Measurements from ENCODE around the gene CHAF1B. TPM values are rescaled to one million over a fixed set of nuclear protein-coding genes. Genes with fewer than 3 reads are reported as not detected.

The CHAF1B gene
- total RNA-seq, 4 donors from 2014 or later: 0.98 to 1.5 (median 1.1) TPM

- no peak for TF ChIP-seq CTCF (IDR thresholded peaks at IDR 0.05; ENCODE audit: low read depth)
These were observed 38.7 kb downstream of the CHAF1B start for GRCh38 chr21:36423771-36424433.

DNA sequence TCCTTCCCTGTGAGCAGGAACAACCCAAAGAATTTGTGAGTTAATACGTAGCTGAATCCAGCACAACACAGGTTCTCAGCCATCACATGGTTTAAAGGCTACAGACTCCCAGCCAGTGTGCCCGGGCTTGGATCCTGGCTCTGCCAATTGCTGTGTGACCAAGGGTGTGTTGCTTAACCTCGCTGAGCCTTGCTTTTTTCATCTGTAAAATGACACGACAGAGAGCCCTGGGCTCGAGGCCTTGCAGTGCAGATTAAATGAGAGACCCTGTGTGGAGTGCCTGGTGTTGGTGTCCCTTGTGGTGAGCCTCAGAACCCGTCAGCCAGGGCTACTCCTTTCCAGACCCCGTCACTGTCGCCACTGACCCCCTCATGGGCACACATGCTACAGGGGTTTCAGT, 39.4 kb downstream of the CHAF1B start:
- no peak for TF ChIP-seq CTCF (IDR thresholded peaks at IDR 0.05; ENCODE audit: low read depth)

- TF ChIP-seq CTCF (IDR thresholded peaks at IDR 0.05; ENCODE audit: low read depth): no peak
These were observed 40.1 kb downstream of the CHAF1B start for GRCh38 chr21:36425286-36425685.

DNA sequence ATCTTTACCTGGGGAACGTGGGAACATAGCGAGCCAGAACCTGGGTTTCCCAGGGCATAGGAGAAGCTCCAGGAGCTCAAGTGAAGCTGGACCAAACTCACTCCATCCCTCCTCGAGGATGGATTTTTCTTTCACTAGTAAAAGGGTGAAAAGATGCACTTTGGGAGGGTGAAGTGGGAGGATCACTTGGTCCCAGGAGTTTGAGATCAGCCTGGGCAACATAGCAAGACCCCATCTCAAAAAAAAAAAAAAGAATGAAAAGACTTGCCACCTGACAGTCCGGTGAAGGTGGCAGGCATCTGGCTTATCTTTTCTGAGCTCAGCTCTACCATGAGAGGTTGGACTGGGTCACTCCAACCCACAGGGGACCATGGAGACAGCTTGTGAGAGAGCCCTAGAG, 42.3 kb downstream of the CHAF1B start:
- no peak for TF ChIP-seq CTCF (IDR thresholded peaks at IDR 0.05; ENCODE audit: low read depth)

GRCh38 chr21:36428761-36429432, 43.7 kb downstream of the CHAF1B start:
- no peak for TF ChIP-seq CTCF (IDR thresholded peaks at IDR 0.05; ENCODE audit: low read depth)

GRCh38 chr21:36429947-36430546, 44.9 kb downstream of the CHAF1B start:
- TF ChIP-seq CTCF (IDR thresholded peaks at IDR 0.05; ENCODE audit: low read depth): no peak

- TF ChIP-seq CTCF (IDR thresholded peaks at IDR 0.05; ENCODE audit: low read depth): no peak
These were observed 45.6 kb downstream of the CHAF1B start for GRCh38 chr21:36430841-36431240.
